Liver (tissue), 9 donors: ENCODE data around the gene KSR2. TPM values are rescaled to one million over a fixed set of nuclear protein-coding genes. Genes with fewer than 3 reads are reported as not detected.

Source experiments
- DNase-seq: peaks from one replicate; pipeline ENCODE4 v3.0.0-alpha.2; 2017; ENCODE audit warnings: low spot score
- H3K27ac ChIP-seq, 2 donors: one replicate each; pipeline ENCODE4 v1.7.0; 2013; ENCODE audit warnings: inconsistent platforms in 2 of 2, low read length in 2 of 2, control low read depth in 1 of 2, low read depth in 1 of 2, mild to moderate bottlenecking in 1 of 2
- H3K27me3 ChIP-seq, 4 donors: one replicate each; pipeline versions ENCODE4 v1.6.1 to v1.7.0; 2013; ENCODE audit warnings: low read length in 3 of 4, inconsistent platforms in 1 of 4, mild to moderate bottlenecking in 1 of 4, moderate library complexity in 1 of 4; ENCODE audit not compliant: control insufficient read depth in 4 of 4, insufficient read depth in 4 of 4
- H3K36me3 ChIP-seq, 4 donors: one replicate each; pipeline versions ENCODE4 v1.6.1 to v1.7.0; 2013; ENCODE audit warnings: low read length in 3 of 4, mild to moderate bottlenecking in 3 of 4, low read depth in 1 of 4, moderate library complexity in 1 of 4; ENCODE audit not compliant: control insufficient read depth in 4 of 4, insufficient read depth in 3 of 4
- H3K4me1 ChIP-seq, 4 donors: one replicate each; pipeline versions ENCODE4 v1.6.1 to v1.7.0; 2013; ENCODE audit warnings: low read length in 3 of 4, mild to moderate bottlenecking in 3 of 4, moderate library complexity in 1 of 4; ENCODE audit not compliant: control insufficient read depth in 4 of 4, insufficient read depth in 4 of 4
- H3K4me3 ChIP-seq, 3 donors: one replicate each; pipeline versions ENCODE4 v1.6.1 to v1.7.0; 2013; ENCODE audit warnings: low read length in 3 of 3, control low read depth in 1 of 3, low read depth in 1 of 3, mild to moderate bottlenecking in 1 of 3
- H3K9ac ChIP-seq, 2 donors: one replicate each; pipeline ENCODE4 v1.7.0; 2013; ENCODE audit warnings: low read length in 2 of 2, mild to moderate bottlenecking in 2 of 2, moderate library complexity in 2 of 2, control low read depth in 1 of 2, low read depth in 1 of 2
- H3K9me3 ChIP-seq, 4 donors: one replicate each; pipeline versions ENCODE4 v1.6.1 to v1.7.0; 2013; ENCODE audit warnings: low read length in 3 of 4; ENCODE audit not compliant: control insufficient read depth in 4 of 4
- EGR1 ChIP-seq, 2 donors: IDR thresholded peaks; 2 replicates each; pipeline ENCODE4 v1.6.1; 2016 to 2018; ENCODE audit warnings: antibody characterized with exemption in 2 of 2, low read depth in 2 of 2
- FOXA1 ChIP-seq: IDR thresholded peaks from 2 replicates; pipeline ENCODE4 v1.6.1; 2016; ENCODE audit warnings: antibody characterized with exemption
- FOXA2 ChIP-seq: IDR thresholded peaks from 2 replicates; pipeline ENCODE4 v1.6.1; 2016; ENCODE audit warnings: antibody characterized with exemption
- GABPA ChIP-seq, 2 donors: IDR thresholded peaks in 1 of 2; conservative IDR thresholded peaks in 1 of 2; 2 replicates each; pipeline ENCODE4 v1.6.1; 2016; ENCODE audit warnings: antibody characterized with exemption in 2 of 2, mild to moderate bottlenecking in 1 of 2, moderate library complexity in 1 of 2
- NR2F2 ChIP-seq: IDR thresholded peaks from 2 replicates; pipeline ENCODE4 v1.6.1; 2016; ENCODE audit warnings: antibody characterized with exemption
- REST ChIP-seq: IDR thresholded peaks from 2 replicates; pipeline ENCODE4 v1.6.1; 2016; ENCODE audit warnings: antibody characterized with exemption, mild to moderate bottlenecking
- SP1 ChIP-seq: IDR thresholded peaks from 2 replicates; pipeline ENCODE4 v1.6.1; 2018; ENCODE audit warnings: antibody characterized with exemption, mild to moderate bottlenecking
- YY1 ChIP-seq: IDR thresholded peaks from 2 replicates; pipeline ENCODE4 v1.6.1; 2016; ENCODE audit warnings: antibody characterized with exemption, mild to moderate bottlenecking
- WGBS: extraction: QIAGEN DNeasy Blood & Tissue Kit; methylation state at CpG from one replicate; pipeline ENCODE4 v1.1.7; 2013; 5-methylcytosine and 5-hydroxymethylcytosine counted together
- polyA plus RNA-seq, 2 donors: library from polyadenylated mRNA; stranded (reverse) in 1 of 2; unstranded in 1 of 2; fragments of 200-250 nt in 1 of 2; fragments of >200 nt in 1 of 2; fragmentation: Nextera tagmentation in 1 of 2; extraction: Ambion mirVana in 1 of 2; gene quantifications; one replicate each; pipeline versions ENCODE4 v1.2.1 to v1.2.3, GENCODE V29; 2013 to 2015
- total RNA-seq, 2 donors: library from RNA; depleted of rRNA; stranded (reverse); fragments of >200 nt; gene quantifications; one replicate each; pipeline ENCODE4 v1.2.3, GENCODE V29; 2014
- TF ChIP-seq, protein P1 (sequence below): IDR thresholded peaks from 2 replicates; pipeline ENCODE4 v1.6.1; 2016; ENCODE audit warnings: antibody characterized with exemption
- TF ChIP-seq, protein P2 (sequence below): fragments of 150-350 bp; IDR thresholded peaks from 2 replicates; pipeline ENCODE4 v1.5.1; 2017; ENCODE audit warnings: improper control_type of control experiment, low read depth, low read length; ENCODE audit not compliant: missing input control
- TF ChIP-seq, protein P3 (sequence below): IDR thresholded peaks from 2 replicates; pipeline ENCODE4 v1.6.1; 2016; ENCODE audit warnings: antibody characterized with exemption
- donor health status: healthy.
- donor health status: healthy.
- donor health status: healthy.
- donor health status: healthy.
- donor health status: healthy.

KSR2 gene
- total and polyA plus RNA-seq, 4 donors, result under 0.01 to 0.02 (median under 0.01) TPM; not detected in 1

GRCh38 chr12:117963836-117964235 lies 5.0 kb downstream of the KSR2 start:
- Histone ChIP-seq H3K27me3 (no peaks in the 10 kb centered on the region), H3K4me1 (peaks cover 0 to 4% (median 3%) of the 10 kb centered on the region in 4 donors), H3K9me3 (peaks cover 0 to 3% (median 1%) of the 10 kb centered on the region in 4 donors), H3K9ac (no peak overlapping the region), H3K27ac (no peak overlapping the region), H3K4me3 (no peak overlapping the region), H3K36me3 (no peaks in the 10 kb centered on the region)
- no peak for TF ChIP-seq REST
- no peak for TF ChIP-seq EGR1 (IDR thresholded peaks at IDR 0.05; ENCODE audit: low read depth in 2 of 2)
- no peak for TF ChIP-seq FOXA1
- TF ChIP-seq FOXA2, result no peak
- TF ChIP-seq, protein P1, sequence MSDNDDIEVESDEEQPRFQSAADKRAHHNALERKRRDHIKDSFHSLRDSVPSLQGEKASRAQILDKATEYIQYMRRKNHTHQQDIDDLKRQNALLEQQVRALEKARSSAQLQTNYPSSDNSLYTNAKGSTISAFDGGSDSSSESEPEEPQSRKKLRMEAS, result no peak
- TF ChIP-seq, protein P2, sequence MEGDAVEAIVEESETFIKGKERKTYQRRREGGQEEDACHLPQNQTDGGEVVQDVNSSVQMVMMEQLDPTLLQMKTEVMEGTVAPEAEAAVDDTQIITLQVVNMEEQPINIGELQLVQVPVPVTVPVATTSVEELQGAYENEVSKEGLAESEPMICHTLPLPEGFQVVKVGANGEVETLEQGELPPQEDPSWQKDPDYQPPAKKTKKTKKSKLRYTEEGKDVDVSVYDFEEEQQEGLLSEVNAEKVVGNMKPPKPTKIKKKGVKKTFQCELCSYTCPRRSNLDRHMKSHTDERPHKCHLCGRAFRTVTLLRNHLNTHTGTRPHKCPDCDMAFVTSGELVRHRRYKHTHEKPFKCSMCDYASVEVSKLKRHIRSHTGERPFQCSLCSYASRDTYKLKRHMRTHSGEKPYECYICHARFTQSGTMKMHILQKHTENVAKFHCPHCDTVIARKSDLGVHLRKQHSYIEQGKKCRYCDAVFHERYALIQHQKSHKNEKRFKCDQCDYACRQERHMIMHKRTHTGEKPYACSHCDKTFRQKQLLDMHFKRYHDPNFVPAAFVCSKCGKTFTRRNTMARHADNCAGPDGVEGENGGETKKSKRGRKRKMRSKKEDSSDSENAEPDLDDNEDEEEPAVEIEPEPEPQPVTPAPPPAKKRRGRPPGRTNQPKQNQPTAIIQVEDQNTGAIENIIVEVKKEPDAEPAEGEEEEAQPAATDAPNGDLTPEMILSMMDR, result no peak
- TF ChIP-seq GABPA (IDR thresholded peaks at IDR 0.05 in 1 of 2, conservative IDR thresholded peaks at IDR 0.05 in 1 of 2), result no peak
- TF ChIP-seq, protein P3, sequence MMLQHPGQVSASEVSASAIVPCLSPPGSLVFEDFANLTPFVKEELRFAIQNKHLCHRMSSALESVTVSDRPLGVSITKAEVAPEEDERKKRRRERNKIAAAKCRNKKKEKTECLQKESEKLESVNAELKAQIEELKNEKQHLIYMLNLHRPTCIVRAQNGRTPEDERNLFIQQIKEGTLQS, result no peak
- TF ChIP-seq YY1, result no peak
- no peak for TF ChIP-seq SP1
- no peak for TF ChIP-seq NR2F2
- DNase-seq, result no peak
- WGBS, result 87% methylated on average over 7 of the region's 7 CpGs

GRCh38 chr12:117936722-117937484 lies 31.9 kb downstream of the KSR2 start:
- TF ChIP-seq NR2F2 (no peak), REST (no peak)
- peaks cover 0 to 2% (median 0%) of the 10 kb centered on the region in 4 donors for H3K27me3 ChIP-seq
- H3K4me3 ChIP-seq, result no peak overlapping the region
- no peak for DNase-seq
- no peak overlapping the region for H3K27ac ChIP-seq
- no peaks in the 10 kb centered on the region for H3K9me3 ChIP-seq
- H3K9ac ChIP-seq, result no peak overlapping the region
- 69% methylated on average over 6 of the region's 6 CpGs for WGBS
- H3K4me1 ChIP-seq, result no peaks in the 10 kb centered on the region
- H3K36me3 ChIP-seq, result no peaks in the 10 kb centered on the region
